SK-N-SH treated with all-trans-retinoic acid at 6 μM for 48 hours (cell line): ENCODE measurements around the gene TNIP1.
A peak's percentile ranks its signal among the peaks of the same experiment; 100 is the strongest.

Experiments
- ATAC-seq: fragments of 200-7000 bp; cut with Tn5 transposase; 3 replicates; pipeline ENCODE4 v1.9.1; 2020; ENCODE audit warnings: mild to moderate bottlenecking, moderate library complexity
- ARNTL ChIP-seq: fragments of 450-650 bp; formaldehyde crosslinking; IDR thresholded peaks from 2 replicates; pipeline ENCODE4 v1.5.0; 2020; ENCODE audit warnings: low read depth, mild to moderate bottlenecking, moderate library complexity, borderline replicate concordance
- BACH2 ChIP-seq: fragments of 250-450 bp; sonication (Bioruptor Pico); IDR thresholded peaks from 2 replicates; pipeline ENCODE4 v1.9.0; 2021; ENCODE audit warnings: mild to moderate bottlenecking, borderline replicate concordance
- CREB5 ChIP-seq: fragments of 250-450 bp; sonication (Bioruptor Pico); IDR thresholded peaks from 2 replicates; pipeline ENCODE4 v1.5.1; 2020; ENCODE audit warnings: low read depth, mild to moderate bottlenecking, moderate library complexity
- CSDC2 ChIP-seq: fragments of 250-450 bp; sonication (Bioruptor Pico); IDR thresholded peaks from 2 replicates; pipeline ENCODE4 v1.5.0; 2020; ENCODE audit warnings: mild to moderate bottlenecking, moderate library complexity
- CSRNP3 ChIP-seq: fragments of 250-450 bp; sonication (Bioruptor Pico); IDR thresholded peaks from 2 replicates; pipeline ENCODE4 v1.5.1; 2021; ENCODE audit warnings: mild to moderate bottlenecking, moderate library complexity
- GLIS3 ChIP-seq: fragments of 250-450 bp; sonication (Bioruptor Pico); IDR thresholded peaks from 2 replicates; pipeline ENCODE4 v1.5.0; 2020; ENCODE audit warnings: mild to moderate bottlenecking, moderate library complexity
- ISL1 ChIP-seq: fragments of 250-450 bp; sonication (Bioruptor Pico); IDR thresholded peaks from 2 replicates; pipeline ENCODE4 v2.1.2; 2022; ENCODE audit warnings: mild to moderate bottlenecking, moderate library complexity
- PATZ1 ChIP-seq: fragments of 250-450 bp; sonication (Bioruptor Pico); IDR thresholded peaks from 2 replicates; pipeline ENCODE4 v1.8.0; 2020; ENCODE audit warnings: mild to moderate bottlenecking, moderate library complexity, borderline replicate concordance
- PPARA ChIP-seq: fragments of 250-450 bp; sonication (Bioruptor Pico); IDR thresholded peaks from 2 replicates; pipeline ENCODE4 v1.5.0; 2020; ENCODE audit warnings: mild to moderate bottlenecking, borderline replicate concordance
- RARB ChIP-seq: fragments of 250-450 bp; sonication (Bioruptor Pico); IDR thresholded peaks from 2 replicates; pipeline ENCODE4 v1.8.0; 2021; ENCODE audit warnings: mild to moderate bottlenecking, moderate library complexity
- SNAI2 ChIP-seq: fragments of 250-450 bp; sonication (Bioruptor Pico); IDR thresholded peaks from 2 replicates; pipeline ENCODE4 v1.5.0; 2020; ENCODE audit warnings: mild to moderate bottlenecking, moderate library complexity
- TCF4 ChIP-seq: fragments of 250-450 bp; sonication (Bioruptor Pico); IDR thresholded peaks from 2 replicates; pipeline ENCODE4 v1.8.0; 2021; ENCODE audit warnings: mild to moderate bottlenecking, moderate library complexity, borderline replicate concordance
- TOX ChIP-seq: fragments of 250-450 bp; sonication (Bioruptor Pico); IDR thresholded peaks from 2 replicates; pipeline ENCODE4 v1.8.0; 2021; ENCODE audit warnings: mild to moderate bottlenecking, moderate library complexity, borderline replicate concordance
- ZC3H10 ChIP-seq: fragments of 250-450 bp; sonication (Bioruptor Pico); IDR thresholded peaks from 2 replicates; pipeline ENCODE4 v1.5.1; 2021; ENCODE audit warnings: mild to moderate bottlenecking, moderate library complexity
- ZFP3 ChIP-seq: fragments of 250-450 bp; sonication (Bioruptor Pico); IDR thresholded peaks from 2 replicates; pipeline ENCODE4 v1.5.0; 2020; ENCODE audit warnings: mild to moderate bottlenecking, moderate library complexity
- ZFP30 ChIP-seq: fragments of 450-650 bp; formaldehyde crosslinking; IDR thresholded peaks from 2 replicates; pipeline ENCODE4 v1.5.0; 2022; ENCODE audit warnings: mild to moderate bottlenecking, moderate library complexity
- ZNF565 ChIP-seq: fragments of 450-650 bp; formaldehyde crosslinking; conservative IDR thresholded peaks from 2 replicates; pipeline ENCODE4 v1.5.0; 2020; ENCODE audit warnings: low read depth, mild to moderate bottlenecking, moderate library complexity
- ZNF8 ChIP-seq: fragments of 450-650 bp; formaldehyde crosslinking; IDR thresholded peaks from 2 replicates; pipeline ENCODE4 v1.5.0; 2020; ENCODE audit warnings: mild to moderate bottlenecking, moderate library complexity
- TF ChIP-seq, protein P1 (sequence below): fragments of 250-450 bp; sonication (Bioruptor Pico); IDR thresholded peaks from 2 replicates; pipeline ENCODE4 v1.8.0; 2021; ENCODE audit warnings: low read depth, mild to moderate bottlenecking, moderate library complexity, borderline replicate concordance
- TF ChIP-seq, protein P2 (sequence below): fragments of 250-450 bp; sonication (Bioruptor Pico); IDR thresholded peaks from 2 replicates; pipeline ENCODE4 v1.5.0; 2020; ENCODE audit warnings: mild to moderate bottlenecking, moderate library complexity

Gene TNIP1

DNA sequence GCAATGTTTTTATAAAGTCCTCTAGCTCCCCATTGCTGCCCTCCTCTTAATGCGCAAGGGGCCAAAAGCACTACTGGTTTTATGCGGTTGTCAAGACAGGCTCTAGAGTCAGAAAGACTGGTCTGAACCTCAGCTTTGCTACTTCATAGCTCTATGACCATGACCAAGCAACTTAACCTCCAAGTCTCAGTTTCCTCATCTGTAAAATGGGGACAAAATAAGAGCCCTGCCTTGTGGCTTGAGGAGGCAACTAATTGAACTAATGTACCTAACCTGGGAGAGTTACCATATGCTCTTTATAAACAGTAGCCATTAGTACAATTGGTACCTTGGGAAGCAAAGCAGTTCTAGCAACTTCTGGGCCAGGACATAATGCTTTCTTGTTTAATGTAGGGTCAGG lies 40.3 kb upstream of the TNIP1 start:
- TF ChIP-seq, protein P1, sequence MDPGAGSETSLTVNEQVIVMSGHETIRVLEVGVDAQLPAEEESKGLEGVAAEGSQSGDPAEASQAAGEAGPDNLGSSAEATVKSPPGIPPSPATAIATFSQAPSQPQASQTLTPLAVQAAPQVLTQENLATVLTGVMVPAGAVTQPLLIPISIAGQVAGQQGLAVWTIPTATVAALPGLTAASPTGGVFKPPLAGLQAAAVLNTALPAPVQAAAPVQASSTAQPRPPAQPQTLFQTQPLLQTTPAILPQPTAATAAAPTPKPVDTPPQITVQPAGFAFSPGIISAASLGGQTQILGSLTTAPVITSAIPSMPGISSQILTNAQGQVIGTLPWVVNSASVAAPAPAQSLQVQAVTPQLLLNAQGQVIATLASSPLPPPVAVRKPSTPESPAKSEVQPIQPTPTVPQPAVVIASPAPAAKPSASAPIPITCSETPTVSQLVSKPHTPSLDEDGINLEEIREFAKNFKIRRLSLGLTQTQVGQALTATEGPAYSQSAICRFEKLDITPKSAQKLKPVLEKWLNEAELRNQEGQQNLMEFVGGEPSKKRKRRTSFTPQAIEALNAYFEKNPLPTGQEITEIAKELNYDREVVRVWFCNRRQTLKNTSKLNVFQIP (CRISPR knock-in tag), result no peak
- TF ChIP-seq PPARA (CRISPR knock-in tag), result no peak
- ATAC-seq, result no peak

GRCh38 chr5:151118913-151119575 lies 38.2 kb upstream of the TNIP1 start:
- no peak for TF ChIP-seq SNAI2 (CRISPR knock-in tag)
- no peak for TF ChIP-seq PATZ1 (CRISPR knock-in tag)
- TF ChIP-seq TCF4 (CRISPR knock-in tag), result no peak
- no peak for TF ChIP-seq GLIS3 (CRISPR knock-in tag)
- TF ChIP-seq CREB5 (CRISPR knock-in tag), result no peak
- TF ChIP-seq ZFP30 (CRISPR knock-in tag), result no peak
- no peak for TF ChIP-seq ZNF565 (CRISPR knock-in tag)
- no peak for TF ChIP-seq BACH2 (CRISPR knock-in tag)
- TF ChIP-seq, protein P1 (CRISPR knock-in tag), result no peak
- TF ChIP-seq CSRNP3 (CRISPR knock-in tag), result no peak
- TF ChIP-seq ZFP3 (CRISPR knock-in tag), result no peak
- no peak for TF ChIP-seq TOX (CRISPR knock-in tag)

DNA sequence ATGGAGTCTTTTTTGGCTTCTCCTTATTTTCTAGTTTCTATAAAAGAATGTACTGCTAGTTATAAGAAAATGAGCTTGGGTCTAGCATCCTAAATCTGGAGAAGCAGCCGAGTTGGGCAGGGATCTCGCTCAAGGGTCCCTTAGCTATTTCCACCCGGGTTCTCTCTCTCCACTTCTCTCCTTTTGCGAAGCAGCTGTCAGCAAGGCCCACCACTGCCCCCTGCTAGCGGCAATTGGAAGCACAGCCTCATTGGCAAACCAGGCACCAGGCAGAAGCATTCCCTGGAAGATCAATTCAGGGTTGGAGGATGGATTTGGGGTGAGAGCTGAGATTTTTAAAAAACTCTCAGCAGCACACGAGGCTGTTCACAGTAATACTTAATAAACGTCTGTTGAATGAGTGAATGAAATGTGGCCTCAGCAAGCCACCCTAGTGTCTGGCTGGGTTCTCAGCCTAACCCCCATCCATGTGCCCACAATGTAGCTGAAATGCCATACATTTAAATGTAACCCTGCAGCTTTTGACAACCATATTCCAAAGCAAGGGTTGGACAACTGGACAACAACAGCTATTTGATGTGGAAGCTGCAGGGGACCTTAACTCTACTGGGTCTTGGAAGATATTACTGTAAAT lies 34.6 kb upstream of the TNIP1 start:
- TF ChIP-seq ZFP3 (CRISPR knock-in tag) (no peak), ISL1 (CRISPR knock-in tag) (no peak), RARB (no peak), ZNF565 (CRISPR knock-in tag) (no peak), CSDC2 (no peak), BACH2 (CRISPR knock-in tag) (no peak), ZNF8 (CRISPR knock-in tag) (no peak), PPARA (CRISPR knock-in tag) (no peak), ZC3H10 (CRISPR knock-in tag) (no peak), ARNTL (no peak), TCF4 (CRISPR knock-in tag) (no peak), TOX (CRISPR knock-in tag) (no peak)
- TF ChIP-seq, protein P2, sequence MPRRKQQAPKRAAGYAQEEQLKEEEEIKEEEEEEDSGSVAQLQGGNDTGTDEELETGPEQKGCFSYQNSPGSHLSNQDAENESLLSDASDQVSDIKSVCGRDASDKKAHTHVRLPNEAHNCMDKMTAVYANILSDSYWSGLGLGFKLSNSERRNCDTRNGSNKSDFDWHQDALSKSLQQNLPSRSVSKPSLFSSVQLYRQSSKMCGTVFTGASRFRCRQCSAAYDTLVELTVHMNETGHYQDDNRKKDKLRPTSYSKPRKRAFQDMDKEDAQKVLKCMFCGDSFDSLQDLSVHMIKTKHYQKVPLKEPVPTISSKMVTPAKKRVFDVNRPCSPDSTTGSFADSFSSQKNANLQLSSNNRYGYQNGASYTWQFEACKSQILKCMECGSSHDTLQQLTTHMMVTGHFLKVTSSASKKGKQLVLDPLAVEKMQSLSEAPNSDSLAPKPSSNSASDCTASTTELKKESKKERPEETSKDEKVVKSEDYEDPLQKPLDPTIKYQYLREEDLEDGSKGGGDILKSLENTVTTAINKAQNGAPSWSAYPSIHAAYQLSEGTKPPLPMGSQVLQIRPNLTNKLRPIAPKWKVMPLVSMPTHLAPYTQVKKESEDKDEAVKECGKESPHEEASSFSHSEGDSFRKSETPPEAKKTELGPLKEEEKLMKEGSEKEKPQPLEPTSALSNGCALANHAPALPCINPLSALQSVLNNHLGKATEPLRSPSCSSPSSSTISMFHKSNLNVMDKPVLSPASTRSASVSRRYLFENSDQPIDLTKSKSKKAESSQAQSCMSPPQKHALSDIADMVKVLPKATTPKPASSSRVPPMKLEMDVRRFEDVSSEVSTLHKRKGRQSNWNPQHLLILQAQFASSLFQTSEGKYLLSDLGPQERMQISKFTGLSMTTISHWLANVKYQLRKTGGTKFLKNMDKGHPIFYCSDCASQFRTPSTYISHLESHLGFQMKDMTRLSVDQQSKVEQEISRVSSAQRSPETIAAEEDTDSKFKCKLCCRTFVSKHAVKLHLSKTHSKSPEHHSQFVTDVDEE, result no peak
- TF ChIP-seq, all 23 proteins: peak for 0
- ATAC-seq, result peak; percentile 92

More at GRCh38 chr5:151118913-151119575, 38.2 kb upstream of the TNIP1 start:
- no peak for ATAC-seq
